Measurements from ENCODE around the gene TCTN1. TPM values are rescaled to one million over a fixed set of nuclear protein-coding genes. Genes with fewer than 3 reads are reported as not detected.

TCTN1 gene
- total RNA-seq, 1 experiment from 2014 or later = 27.0 TPM

DNA sequence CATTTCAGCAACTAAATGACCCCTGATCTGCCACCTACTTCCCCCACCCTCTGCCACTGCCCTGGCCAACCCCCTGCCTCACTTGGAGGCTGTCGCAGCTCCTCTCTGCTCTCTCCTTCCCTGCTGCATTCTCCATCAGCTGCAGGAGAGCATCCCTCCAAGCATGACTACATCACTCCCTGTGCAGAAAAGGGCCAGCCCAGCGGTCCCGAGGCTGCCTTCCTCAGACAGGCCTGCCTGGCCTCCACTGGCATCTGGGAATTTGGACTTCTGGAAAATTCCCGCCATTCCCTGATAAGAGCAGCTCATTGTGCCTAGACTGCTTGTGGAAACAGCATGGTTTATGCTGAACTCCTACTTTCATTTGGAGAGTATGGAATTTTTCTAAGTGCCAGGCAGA lies 62.2 kb downstream of the TCTN1 start:
- Histone ChIP-seq H3K9ac (ENCODE audit: low read length) (no peak overlapping the region), H2AFZ (ENCODE audit: low read depth, low read length, poor library complexity, severe bottlenecking) (no peak overlapping the region), H3K79me2 (ENCODE audit: insufficient read depth, low read length) (no peaks in the 10 kb centered on the region), H3K4me2 (ENCODE audit: low read length) (no peak overlapping the region), H4K20me1 (ENCODE audit: insufficient read depth) (no peaks in the 10 kb centered on the region), H3K9me3 (ENCODE audit: control insufficient read depth in 1 of 2, insufficient read depth in 1 of 2, low read depth in 1 of 2, low read length in 2 of 2) (no peaks in the 10 kb centered on the region), H3K4me1 (ENCODE audit: control insufficient read depth in 1 of 2, insufficient read depth in 2 of 2, low read length in 2 of 2) (no peaks in the 10 kb centered on the region), H3K36me3 (ENCODE audit: control insufficient read depth in 1 of 2, insufficient read depth in 2 of 2, low read length in 2 of 2) (no peaks in the 10 kb centered on the region), H3K27ac (ENCODE audit: low read depth, low read length) (no peak overlapping the region), H3K27me3 (ENCODE audit: insufficient read depth, low read length) (no peaks in the 10 kb centered on the region), H3K4me3 (replicated peaks in 1 of 2; ENCODE audit: low read depth in 1 of 2, low read length in 2 of 2) (no peak overlapping the region), H3K9me2 (ENCODE audit: insufficient read depth) (no peaks in the 10 kb centered on the region)
- intact Hi-C loops (cut with micrococcal nuclease) = no loop called here
- ChIA-PET RAD21 (ENCODE audit: low non-redundant PET in 1 of 2, low total read pairs in 2 of 2, uncharacterized antibody in 2 of 2, unreplicated experiment in 2 of 2) (no interaction called here), POLR2A (no interaction called here), CTCF (no interaction called here)
- DNase-seq (ENCODE audit: low read depth, low spot score) (no peak), ATAC-seq (no peak)
- TF ChIP-seq, protein P1, sequence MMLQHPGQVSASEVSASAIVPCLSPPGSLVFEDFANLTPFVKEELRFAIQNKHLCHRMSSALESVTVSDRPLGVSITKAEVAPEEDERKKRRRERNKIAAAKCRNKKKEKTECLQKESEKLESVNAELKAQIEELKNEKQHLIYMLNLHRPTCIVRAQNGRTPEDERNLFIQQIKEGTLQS (IDR thresholded peaks at IDR 0.05) = no peak
- TF ChIP-seq EGR1 (IDR thresholded peaks at IDR 0.05; ENCODE audit: low read depth) = no peak
- no peak for TF ChIP-seq MAX (IDR thresholded peaks at IDR 0.05)
- TF ChIP-seq EZH2 (IDR thresholded peaks at IDR 0.05) = no peak
- no TSS peak for BruUV-seq (replicated peaks)

- BruUV-seq (replicated peaks) = no TSS peak
- ChIA-PET RAD21 (ENCODE audit: low non-redundant PET in 1 of 2, low total read pairs in 2 of 2, uncharacterized antibody in 2 of 2, unreplicated experiment in 2 of 2) (no interaction called here), CTCF (no interaction called here), POLR2A (no interaction called here)
- ATAC-seq (no peak), DNase-seq (ENCODE audit: low read depth, low spot score) (no peak)
- H3K9me2 ChIP-seq (ENCODE audit: insufficient read depth) = no peaks in the 10 kb centered on the region
- no peaks in the 10 kb centered on the region for H3K27me3 ChIP-seq (ENCODE audit: insufficient read depth, low read length)
- intact Hi-C loops (cut with micrococcal nuclease) = no loop called here
- H3K9me3 ChIP-seq (ENCODE audit: control insufficient read depth in 1 of 2, insufficient read depth in 1 of 2, low read depth in 1 of 2, low read length in 2 of 2) = no peaks in the 10 kb centered on the region
- no peak overlapping the region for H2AFZ ChIP-seq (ENCODE audit: low read depth, low read length, poor library complexity, severe bottlenecking)
- H3K79me2 ChIP-seq (ENCODE audit: insufficient read depth, low read length) = no peaks in the 10 kb centered on the region
- H4K20me1 ChIP-seq (ENCODE audit: insufficient read depth) = no peaks in the 10 kb centered on the region
- H3K4me3 ChIP-seq (replicated peaks in 1 of 2; ENCODE audit: low read depth in 1 of 2, low read length in 2 of 2) = no peak overlapping the region
- H3K36me3 ChIP-seq (ENCODE audit: control insufficient read depth in 1 of 2, insufficient read depth in 2 of 2, low read length in 2 of 2) = no peaks in the 10 kb centered on the region
- no peak overlapping the region for H3K27ac ChIP-seq (ENCODE audit: low read depth, low read length)
- TF ChIP-seq CBX3 (IDR thresholded peaks at IDR 0.05; ENCODE audit: low read depth) (no peak), SIN3A (IDR thresholded peaks at IDR 0.05; ENCODE audit: low read depth) (no peak), ELF1 (IDR thresholded peaks at IDR 0.05; ENCODE audit: borderline replicate concordance, low read depth) (no peak)
- H3K4me2 ChIP-seq (ENCODE audit: low read length) = no peak overlapping the region
- H3K4me1 ChIP-seq (ENCODE audit: control insufficient read depth in 1 of 2, insufficient read depth in 2 of 2, low read length in 2 of 2) = no peaks in the 10 kb centered on the region
- no peak overlapping the region for H3K9ac ChIP-seq (ENCODE audit: low read length)
Measured at GRCh38 chr12:110677206-110677911, 63.4 kb downstream of the TCTN1 start.

Data from HCT116 (cell line).